HG03066 (cell line): ENCODE measurements around the gene HDAC9.

ENCODE experiments used
- ATAC-seq: cut with Tn5 transposase; IDR thresholded peaks from one replicate; pipeline ENCODE4 v1.9.1; 2021; ENCODE audit warnings: low read depth; ENCODE audit not compliant: unreplicated experiment

The HDAC9 gene

DNA sequence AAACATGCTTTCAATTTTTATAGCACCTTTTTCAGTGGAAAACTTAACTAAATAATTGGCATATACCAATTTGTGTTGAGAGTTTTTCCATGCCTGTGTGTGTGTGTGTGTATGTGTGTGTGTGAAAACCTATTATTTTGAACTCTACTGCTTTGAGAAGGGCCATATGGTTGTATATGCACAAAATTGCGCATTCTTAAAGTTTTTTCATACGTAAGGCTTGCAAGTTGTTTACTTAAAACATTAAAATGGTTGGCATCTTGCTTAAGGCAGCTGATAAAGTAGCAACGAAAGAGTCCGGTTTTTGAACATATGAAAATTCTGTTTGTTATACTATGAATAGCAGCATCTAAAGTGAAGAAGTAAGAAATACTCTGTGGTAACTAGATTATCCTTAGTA lies 84.1 kb downstream of the HDAC9 start:
- no peak for ATAC-seq

GRCh38 chr7:18580950-18581349 lies 85.4 kb downstream of the HDAC9 start:
- no peak for ATAC-seq

DNA sequence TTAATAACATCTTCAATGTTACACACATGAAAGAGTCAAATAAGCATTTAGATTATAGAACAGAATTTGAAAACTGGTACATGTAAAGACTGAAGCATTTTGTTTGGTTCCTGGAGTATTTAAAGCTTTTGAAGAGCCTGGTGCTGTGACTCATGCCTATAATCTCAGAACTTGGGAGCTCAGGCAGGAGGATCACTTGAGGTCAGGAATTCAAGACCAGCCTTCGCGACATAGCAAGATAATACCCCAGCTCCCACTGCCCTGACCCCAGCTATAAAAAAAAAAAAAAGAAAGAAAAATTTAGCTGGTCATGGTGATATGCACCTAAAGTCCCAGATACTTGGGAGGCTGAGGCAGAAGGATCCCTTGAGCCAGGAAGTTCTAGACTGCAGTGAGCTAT lies 87.8 kb downstream of the HDAC9 start:
- ATAC-seq, result no peak

DNA sequence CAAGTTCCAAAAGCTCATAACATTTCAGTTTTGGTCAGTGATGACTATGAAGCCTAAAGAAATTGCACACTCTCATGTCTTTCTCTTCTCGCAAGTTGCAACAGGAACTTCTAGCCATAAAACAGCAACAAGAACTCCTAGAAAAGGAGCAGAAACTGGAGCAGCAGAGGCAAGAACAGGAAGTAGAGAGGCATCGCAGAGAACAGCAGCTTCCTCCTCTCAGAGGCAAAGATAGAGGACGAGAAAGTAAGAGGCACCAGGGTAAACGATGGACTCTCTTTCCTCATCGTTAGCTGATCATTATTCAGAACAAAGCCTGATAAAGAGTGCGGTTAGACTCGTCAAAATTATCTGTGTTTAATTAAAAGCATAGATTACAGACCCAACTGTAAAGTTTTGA lies 94.7 kb downstream of the HDAC9 start:
- ATAC-seq, result no peak

DNA sequence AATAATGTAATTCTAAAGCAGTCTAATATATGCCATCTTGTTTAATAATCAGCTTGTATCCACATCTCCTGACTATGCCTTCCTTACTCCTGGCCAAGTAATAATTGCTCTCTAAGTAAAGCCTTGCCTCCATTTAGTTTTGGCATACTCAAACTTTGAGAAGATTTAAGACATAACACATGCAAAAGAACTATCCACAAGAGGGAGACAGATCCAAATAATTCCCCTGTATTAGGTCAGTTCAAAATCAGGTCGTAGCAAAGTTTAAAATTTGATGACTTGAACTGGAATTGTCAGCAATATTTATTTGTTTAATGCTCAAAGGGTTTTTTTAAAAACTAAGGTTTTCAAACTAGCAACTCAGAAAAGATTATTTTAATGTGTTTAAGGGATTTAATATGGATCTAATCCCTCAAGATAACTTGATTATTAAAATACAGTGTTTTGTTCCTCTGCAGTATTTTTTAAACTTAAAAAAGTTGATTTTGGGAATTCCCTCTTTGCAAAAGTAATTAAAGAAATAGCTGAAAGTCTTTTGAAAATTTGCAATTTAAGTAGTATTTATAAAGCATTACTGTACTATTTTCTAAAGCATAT lies 95.3 kb downstream of the HDAC9 start:
- no peak for ATAC-seq

DNA sequence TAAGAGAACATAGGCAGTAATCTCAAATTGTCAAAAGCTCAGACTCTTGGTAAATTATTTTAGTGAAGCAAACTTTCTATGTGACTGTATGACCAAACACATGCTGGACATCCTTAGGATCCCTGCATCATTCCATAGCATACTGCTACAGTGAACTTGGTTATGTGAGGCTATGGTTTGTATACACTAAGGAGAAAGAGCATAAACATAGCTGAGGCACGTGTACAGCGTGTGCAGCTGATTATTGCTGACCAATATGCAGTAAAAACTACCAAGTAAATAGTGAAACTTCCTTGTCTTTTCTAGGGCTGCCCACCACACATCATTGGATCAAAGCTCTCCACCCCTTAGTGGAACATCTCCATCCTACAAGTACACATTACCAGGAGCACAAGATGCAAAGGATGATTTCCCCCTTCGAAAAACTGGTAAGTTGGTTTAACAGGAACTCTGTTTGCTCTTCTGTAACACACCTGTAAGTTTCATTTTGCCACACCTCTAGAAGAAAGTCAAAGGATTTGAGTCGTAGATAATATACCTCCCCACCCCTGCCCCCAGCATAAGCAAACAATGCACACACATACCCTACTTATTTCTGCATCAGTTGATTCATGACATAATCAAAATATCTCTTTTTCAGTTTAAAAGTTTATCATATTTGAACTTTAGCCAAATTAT lies 98.2 kb downstream of the HDAC9 start:
- no peak for ATAC-seq

DNA sequence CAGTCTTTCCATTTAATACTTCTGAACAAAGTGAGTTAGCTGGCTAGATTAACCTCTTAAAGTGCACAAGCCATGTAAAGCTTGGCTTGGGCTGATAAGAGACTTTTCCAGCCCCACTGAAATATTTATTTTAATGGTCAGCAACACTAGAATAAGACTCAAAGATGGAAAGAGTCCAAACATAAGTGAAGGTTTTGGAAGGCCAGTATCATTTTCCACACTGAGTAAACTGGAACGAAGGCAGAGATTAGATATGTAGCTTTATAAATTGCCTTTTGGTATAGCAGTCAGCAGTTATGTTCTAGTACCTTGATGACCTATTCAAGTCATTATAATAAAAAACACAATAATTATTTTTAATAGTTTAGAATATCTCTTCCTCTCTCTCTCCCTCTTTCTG lies 102.2 kb downstream of the HDAC9 start:
- ATAC-seq, result no peak

DNA sequence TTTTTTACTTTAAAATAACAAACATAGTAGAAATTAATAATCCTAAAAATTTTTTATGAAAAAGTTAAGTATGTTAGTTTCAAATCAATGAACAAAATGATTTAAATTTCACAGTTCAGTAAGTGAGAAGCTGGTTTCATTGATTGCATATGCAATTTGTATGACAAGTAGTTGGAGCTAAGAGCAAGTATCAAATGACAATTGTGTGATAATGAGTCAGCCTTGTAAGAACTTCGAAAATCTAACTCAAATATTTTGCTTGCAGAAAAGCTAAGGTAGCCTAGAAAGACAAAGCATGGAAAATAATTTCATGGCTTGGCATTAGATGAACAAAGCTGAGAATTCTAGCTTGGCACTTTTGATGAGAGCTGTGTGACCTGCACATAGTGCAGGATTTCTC lies 111.5 kb downstream of the HDAC9 start:
- ATAC-seq, result no peak

- ATAC-seq, result no peak
Observed at GRCh38 chr7:18610331-18610948, 114.9 kb downstream of the HDAC9 start.

DNA sequence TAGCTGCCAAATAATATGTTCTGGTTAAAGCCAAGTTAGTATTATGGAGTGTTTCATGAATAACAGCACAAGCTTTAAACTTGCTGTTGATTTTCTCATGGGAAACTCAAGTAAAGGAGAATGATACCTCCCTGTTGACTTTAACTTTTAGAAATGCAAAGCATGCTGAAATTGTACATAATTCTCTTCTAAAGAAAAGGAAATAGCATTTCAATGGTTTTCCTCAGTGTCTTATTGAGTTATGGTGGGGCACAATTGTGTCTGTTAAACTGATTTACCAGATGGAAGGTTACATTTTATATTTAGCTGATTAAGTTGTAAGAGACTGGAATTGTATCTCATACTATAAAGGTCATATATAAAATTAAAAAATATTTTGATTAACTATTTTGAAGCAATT lies 119.3 kb downstream of the HDAC9 start:
- no peak for ATAC-seq

GRCh38 chr7:18619311-18619710 lies 123.8 kb downstream of the HDAC9 start:
- ATAC-seq, result no peak

DNA sequence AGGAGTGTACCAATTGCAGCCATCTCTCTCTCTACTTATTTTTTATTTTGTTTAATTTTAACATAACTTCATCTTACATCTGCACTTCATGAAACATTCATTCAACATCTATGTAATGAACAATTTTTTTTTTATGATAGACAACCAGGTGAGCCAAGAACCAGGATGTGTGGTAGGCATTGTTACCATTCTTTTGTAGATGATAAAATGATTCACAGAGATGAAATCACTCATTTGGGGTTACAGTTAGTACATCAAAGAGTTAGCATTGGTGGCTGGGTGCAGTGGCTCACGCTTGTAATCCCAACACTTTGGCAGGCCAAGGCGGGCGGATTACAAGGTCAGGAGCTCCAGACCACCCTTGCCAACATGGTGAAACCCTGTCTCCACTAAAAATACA lies 127.8 kb downstream of the HDAC9 start:
- ATAC-seq, result no peak

DNA sequence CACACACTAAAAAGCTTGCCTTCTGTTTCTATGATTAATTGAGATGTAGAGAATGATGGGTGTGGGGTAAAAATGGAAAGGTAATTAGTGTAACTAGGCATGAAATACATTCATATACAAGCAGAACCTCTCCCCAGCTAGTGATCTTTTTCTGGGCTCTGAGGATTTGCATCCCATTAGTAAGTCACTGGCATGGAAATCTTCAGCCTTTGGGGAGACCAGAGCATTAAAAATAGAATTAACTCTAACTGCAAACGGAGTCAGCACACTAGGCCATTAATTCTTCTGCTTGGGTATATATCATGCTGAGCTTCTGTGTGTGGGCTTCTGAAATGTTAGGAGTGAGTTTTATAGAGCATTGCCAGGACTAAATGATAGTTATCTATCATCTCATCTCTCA lies 128.9 kb downstream of the HDAC9 start:
- no peak for ATAC-seq

DNA sequence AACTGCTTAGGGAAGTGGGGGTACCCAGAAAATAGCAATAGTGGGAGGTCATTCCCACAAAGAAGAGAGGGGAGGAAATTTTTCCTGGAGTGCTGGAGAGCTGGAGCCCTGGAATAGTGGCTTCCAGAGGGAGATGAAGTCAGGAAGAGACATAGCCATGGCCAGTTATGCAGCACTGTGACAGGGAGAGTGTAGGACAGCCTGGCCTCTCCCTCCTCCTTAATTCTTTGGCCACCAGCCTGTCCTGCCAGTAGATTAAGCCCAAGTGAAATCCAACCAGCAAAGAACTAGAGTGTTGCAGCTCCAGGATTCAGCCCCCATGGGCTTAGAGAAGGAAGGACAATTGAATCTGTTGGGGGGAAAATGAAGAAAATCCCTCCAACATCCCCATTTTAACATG lies 130.5 kb downstream of the HDAC9 start:
- ATAC-seq, result no peak

- no peak for ATAC-seq
Observed at GRCh38 chr7:18626717-18627116, 131.2 kb downstream of the HDAC9 start.

DNA sequence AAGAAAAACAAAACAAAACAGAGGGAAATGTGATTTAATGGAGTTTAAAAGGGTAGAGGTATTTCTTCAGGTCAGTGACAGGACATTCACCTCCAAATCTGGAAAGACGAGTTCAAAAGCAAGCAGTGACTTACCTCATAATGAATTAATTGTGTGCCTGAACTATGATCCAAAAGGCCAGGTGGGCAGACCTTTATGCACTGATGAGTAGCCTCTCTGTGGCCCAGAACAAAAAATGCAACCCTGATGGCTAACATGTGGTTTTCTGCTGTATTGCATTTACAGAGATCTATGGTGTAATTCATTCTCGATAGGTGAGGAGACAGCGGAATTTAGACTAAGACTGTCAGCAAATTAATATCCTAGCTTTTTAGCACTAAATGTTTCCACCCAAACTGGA lies 142.0 kb downstream of the HDAC9 start:
- ATAC-seq, result no peak

DNA sequence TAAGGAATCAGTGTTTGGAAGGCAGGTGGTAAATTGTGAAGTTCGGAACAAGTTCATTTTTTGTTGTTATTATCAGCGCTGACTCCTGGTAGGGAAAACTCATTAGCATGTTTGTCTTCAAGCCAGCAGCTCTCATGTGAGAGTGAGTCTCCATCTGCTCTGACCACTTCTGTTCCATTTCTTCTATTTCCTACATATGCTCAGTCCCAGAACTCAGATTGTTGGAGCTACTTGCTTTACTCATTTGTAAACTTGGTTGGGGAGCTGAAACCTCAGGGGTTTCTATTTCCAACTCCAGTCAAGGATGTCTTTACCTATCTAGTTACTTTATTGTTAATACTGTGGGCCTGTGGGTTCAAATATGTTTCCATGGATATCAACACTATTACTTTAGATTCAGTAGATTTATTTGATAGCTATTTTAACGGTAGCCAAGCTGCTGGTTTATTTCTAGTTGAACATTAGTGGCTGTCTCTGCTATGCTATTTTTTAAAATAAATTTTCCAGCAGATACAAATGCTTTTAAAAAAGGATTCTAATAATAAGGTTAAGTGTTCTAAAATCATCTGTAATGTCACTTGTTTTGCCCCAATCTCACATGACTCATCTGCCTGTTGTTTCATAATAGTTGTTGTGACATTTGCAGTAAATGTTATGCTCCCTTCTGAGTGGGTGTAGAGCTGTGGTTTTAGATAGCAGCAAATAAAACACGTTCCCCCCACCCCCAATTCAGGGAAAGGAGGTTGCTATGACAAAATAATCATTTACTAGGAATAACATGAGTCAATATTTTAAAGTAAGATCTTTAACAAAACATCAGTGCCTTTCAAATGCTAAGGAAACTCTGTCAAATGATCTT lies 143.3 kb downstream of the HDAC9 start:
- no peak for ATAC-seq

DNA sequence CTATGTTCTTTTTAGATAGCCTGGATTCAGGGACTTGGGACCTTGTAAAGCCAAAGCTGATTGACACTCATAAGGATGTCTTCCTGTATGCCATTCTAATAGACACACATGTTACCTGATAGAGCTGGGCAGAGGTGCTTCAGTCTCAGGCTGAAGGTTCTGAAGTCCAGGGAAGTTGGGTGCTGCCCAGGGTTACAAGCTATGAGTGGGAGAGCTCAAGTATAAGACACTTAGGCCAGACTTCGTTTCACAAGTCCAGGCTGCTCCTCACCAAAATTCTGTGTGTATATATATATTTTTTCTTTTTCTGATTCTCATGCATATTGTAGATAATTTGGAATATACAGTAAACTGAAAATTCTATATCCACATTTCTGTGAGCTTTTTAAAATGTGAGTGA lies 144.2 kb downstream of the HDAC9 start:
- no peak for ATAC-seq

- ATAC-seq, result no peak
Observed at GRCh38 chr7:18644981-18645380, 149.4 kb downstream of the HDAC9 start.

DNA sequence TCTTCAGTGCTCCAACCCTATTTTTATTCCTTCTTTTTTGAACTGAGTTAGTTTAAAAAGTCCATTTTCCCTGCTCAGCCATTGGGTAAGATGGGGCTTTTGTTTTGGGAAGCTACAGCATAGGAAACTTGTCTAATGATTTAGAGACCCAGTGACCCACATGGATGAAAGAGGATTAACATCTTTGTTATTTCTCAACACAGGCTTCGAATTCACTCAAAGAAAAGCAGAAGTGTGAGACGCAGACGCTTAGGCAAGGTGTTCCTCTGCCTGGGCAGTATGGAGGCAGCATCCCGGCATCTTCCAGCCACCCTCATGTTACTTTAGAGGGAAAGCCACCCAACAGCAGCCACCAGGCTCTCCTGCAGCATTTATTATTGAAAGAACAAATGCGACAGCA lies 152.0 kb downstream of the HDAC9 start:
- ATAC-seq, result no peak
